Measurements from ENCODE around the gene P2RY2. TPM values are rescaled to one million over a fixed set of nuclear protein-coding genes. Genes with fewer than 3 reads are reported as not detected.
"Not testable (repeated sequence)": the region's sequence is repeated elsewhere in the genome, so short reads cannot be mapped to it uniquely, and the experiment has no call there.

The P2RY2 gene
- total RNA-seq, 1 experiment from 2014 or later: 1.3 TPM

GRCh38 chr11:73197348-73197747 lies 20.7 kb upstream of the P2RY2 start:
- Histone ChIP-seq H3K9me3 (no peaks in the 10 kb centered on the region), H3K36me3 (no peaks in the 10 kb centered on the region), H3K4me3 (no peak overlapping the region), H3K27me3 (no peaks in the 10 kb centered on the region)
- no peak for DNase-seq

GRCh38 chr11:73197787-73198186 lies 20.3 kb upstream of the P2RY2 start:
- not testable (repeated sequence) for H3K4me3 ChIP-seq, H3K9me3 ChIP-seq, H3K27me3 ChIP-seq, H3K36me3 ChIP-seq, DNase-seq

DNA sequence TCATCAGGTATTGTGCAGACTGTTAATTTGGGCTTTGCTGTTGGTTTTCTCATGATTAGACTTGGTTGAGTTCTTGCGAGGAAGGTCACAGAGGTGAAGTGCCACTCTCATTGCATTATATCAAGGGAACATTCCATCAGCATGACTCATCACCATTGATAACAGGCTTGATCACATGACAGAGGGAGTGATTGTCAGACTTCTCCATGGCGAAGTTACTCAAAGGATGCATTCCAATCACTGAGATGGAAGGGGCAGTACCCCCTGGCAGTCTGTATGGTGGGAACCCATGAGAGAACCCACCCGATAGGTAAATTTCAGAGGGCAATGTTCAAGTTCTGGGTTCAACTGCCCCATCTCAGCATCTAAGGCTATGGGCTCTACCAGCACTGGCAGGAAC lies 19.4 kb upstream of the P2RY2 start:
- Histone ChIP-seq H3K9me3 (no peaks in the 10 kb centered on the region), H3K36me3 (no peaks in the 10 kb centered on the region)
- no peak for DNase-seq

DNA sequence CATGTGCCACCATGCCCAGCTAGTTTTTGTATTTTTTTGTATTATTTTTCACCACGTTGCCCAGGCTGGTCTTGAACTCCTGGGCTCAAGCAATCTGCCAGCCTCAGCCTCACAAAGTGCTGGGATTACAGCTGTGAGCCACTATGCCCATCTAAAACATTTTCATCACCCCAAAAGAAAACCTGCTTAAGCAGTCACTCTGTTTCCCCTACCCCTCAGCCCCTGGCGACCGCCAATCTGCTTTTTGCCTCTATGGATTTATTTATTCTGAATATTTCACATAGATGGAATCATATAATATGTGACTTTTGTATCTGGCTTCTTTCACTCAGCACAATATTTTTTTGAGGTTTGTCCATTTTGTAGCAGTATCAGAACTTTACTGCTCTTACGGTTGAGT lies 18.6 kb upstream of the P2RY2 start:
- Histone ChIP-seq H3K36me3 (no peaks in the 10 kb centered on the region), H3K4me3 (no peak overlapping the region), H3K9me3 (no peaks in the 10 kb centered on the region)

More for the DNA sequence above, 19.4 kb upstream of the P2RY2 start:
- Histone ChIP-seq H3K4me3 (no peak overlapping the region), H3K27me3 (no peaks in the 10 kb centered on the region)

GRCh38 chr11:73200256-73200655 lies 17.8 kb upstream of the P2RY2 start:
- no peaks in the 10 kb centered on the region for H3K9me3 ChIP-seq
- H3K4me3 ChIP-seq: no peak overlapping the region
- no peaks in the 10 kb centered on the region for H3K27me3 ChIP-seq
- H3K36me3 ChIP-seq: no peaks in the 10 kb centered on the region
- DNase-seq: no peak

More for the DNA sequence above, 18.6 kb upstream of the P2RY2 start:
- no peaks in the 10 kb centered on the region for H3K27me3 ChIP-seq
- no peak for DNase-seq

GRCh38 chr11:73201249-73201648 lies 16.8 kb upstream of the P2RY2 start:
- Histone ChIP-seq H3K9me3 (no peaks in the 10 kb centered on the region), H3K36me3 (no peaks in the 10 kb centered on the region), H3K27me3 (no peaks in the 10 kb centered on the region), H3K4me3 (no peak overlapping the region)
- no peak for DNase-seq

GRCh38 chr11:73201888-73202780 lies 15.9 kb upstream of the P2RY2 start:
- Histone ChIP-seq H3K36me3 (no peaks in the 10 kb centered on the region), H3K4me3 (no peak overlapping the region), H3K9me3 (no peaks in the 10 kb centered on the region), H3K27me3 (no peaks in the 10 kb centered on the region)
- DNase-seq: no peak

GRCh38 chr11:73203322-73203721 lies 14.8 kb upstream of the P2RY2 start:
- Histone ChIP-seq H3K36me3 (no peaks in the 10 kb centered on the region), H3K27me3 (no peaks in the 10 kb centered on the region), H3K9me3 (no peaks in the 10 kb centered on the region), H3K4me3 (no peak overlapping the region)
- DNase-seq: no peak

- DNase-seq: no peak
- no peaks in the 10 kb centered on the region for H3K36me3 ChIP-seq
- H3K4me3 ChIP-seq: no peak overlapping the region
- H3K9me3 ChIP-seq: no peaks in the 10 kb centered on the region
- H3K27me3 ChIP-seq: no peaks in the 10 kb centered on the region
Measured at GRCh38 chr11:73203790-73204189, 14.3 kb upstream of the P2RY2 start.

- Histone ChIP-seq H3K9me3 (no peaks in the 10 kb centered on the region), H3K36me3 (no peaks in the 10 kb centered on the region), H3K27me3 (no peaks in the 10 kb centered on the region), H3K4me3 (no peak overlapping the region)
- DNase-seq: no peak
Measured at GRCh38 chr11:73204711-73205121, 13.4 kb upstream of the P2RY2 start.

GRCh38 chr11:73205661-73206343 lies 12.3 kb upstream of the P2RY2 start:
- Histone ChIP-seq H3K4me3 (no peak overlapping the region), H3K9me3 (no peaks in the 10 kb centered on the region), H3K27me3 (no peaks in the 10 kb centered on the region), H3K36me3 (no peaks in the 10 kb centered on the region)
- DNase-seq: no peak

DNA sequence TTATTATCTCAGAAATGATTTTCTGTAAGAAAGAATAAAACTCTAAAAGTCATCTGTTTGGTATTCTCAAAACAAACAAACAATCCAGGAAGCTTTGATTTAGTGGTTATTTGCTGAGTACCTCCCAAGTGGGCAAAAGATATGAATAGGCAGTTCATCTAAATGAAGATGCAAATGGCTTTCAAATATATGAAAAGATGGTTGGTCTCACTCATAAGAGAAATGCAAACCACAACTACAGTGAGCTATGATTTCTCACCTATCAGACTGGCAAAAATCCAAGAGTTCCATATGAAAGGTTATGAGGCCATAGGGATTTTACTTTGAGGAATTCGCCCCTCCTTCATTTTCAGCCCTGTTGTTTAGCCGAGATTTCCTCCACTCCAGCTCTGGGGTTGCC lies 11.3 kb upstream of the P2RY2 start:
- DNase-seq: no peak

GRCh38 chr11:73209892-73210291 lies 8.2 kb upstream of the P2RY2 start:
- H3K27me3 ChIP-seq: no peaks in the 10 kb centered on the region
- no peaks in the 10 kb centered on the region for H3K9me3 ChIP-seq
- H3K36me3 ChIP-seq: no peaks in the 10 kb centered on the region
- DNase-seq: no peak
- H3K4me3 ChIP-seq: no peak overlapping the region

More for the DNA sequence above, 11.3 kb upstream of the P2RY2 start:
- no peaks in the 10 kb centered on the region for H3K9me3 ChIP-seq
- no peak overlapping the region for H3K4me3 ChIP-seq
- no peaks in the 10 kb centered on the region for H3K27me3 ChIP-seq
- no peaks in the 10 kb centered on the region for H3K36me3 ChIP-seq

DNA sequence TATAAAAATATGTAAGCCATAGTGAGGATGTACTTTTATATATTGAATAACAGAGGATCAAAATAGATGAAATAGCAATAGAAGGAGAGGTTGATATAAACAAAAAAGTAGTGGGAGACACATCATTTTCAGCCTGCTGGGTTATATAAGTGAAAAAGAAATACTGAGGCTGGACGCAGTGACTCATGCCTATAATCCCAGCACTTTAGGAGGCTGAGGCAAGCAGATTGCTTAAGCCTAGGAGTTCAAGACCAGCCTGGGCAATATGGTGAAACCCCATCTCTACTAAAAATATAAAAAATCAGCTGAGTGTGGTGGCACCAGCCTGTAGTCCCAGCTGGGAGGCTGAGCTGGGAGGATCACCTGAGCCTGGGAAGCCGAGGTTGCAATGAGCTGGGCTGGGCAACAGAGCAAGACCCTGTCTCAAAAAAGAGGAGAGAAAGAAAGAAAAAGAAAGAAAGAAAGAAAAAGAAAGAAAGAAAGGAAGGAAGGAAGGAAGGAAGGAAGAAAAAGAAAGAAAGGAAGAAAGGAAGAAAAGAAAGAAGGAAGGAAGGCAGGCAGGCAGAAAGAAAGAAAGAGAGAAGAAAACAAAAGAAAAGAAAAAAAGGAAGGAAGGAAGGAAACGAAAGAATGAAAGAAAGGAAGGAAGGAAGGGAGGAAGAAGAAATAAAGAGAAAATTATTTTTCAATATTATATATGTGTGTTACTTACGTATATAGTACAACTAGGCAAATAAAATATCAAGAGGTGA lies 7.0 kb upstream of the P2RY2 start:
- DNase-seq: peak; percentile 17
- Histone ChIP-seq H3K4me3 (no peak overlapping the region), H3K9me3 (no peaks in the 10 kb centered on the region), H3K27me3 (no peaks in the 10 kb centered on the region), H3K36me3 (no peaks in the 10 kb centered on the region)

GRCh38 chr11:73213196-73214143 lies 4.6 kb upstream of the P2RY2 start:
- Histone ChIP-seq H3K27me3 (no peaks in the 10 kb centered on the region), H3K4me3 (no peak overlapping the region), H3K36me3 (no peaks in the 10 kb centered on the region), H3K9me3 (no peaks in the 10 kb centered on the region)
- DNase-seq: no peak
